Right lung (tissue), 5 donors: ENCODE measurements around the gene DOCK4. TPM values are rescaled to one million over a fixed set of nuclear protein-coding genes. Genes with fewer than 3 reads are reported as not detected.
A peak's percentile ranks its signal among the peaks of the same experiment; 100 is the strongest.

ENCODE experiments used
- DNase-seq, 2 donors: peaks; one replicate each; pipeline ENCODE4 v3.0.0-alpha.2; 2013
- polyA plus RNA-seq, 5 donors: library from polyadenylated mRNA; unstranded; fragments of 120-200 nt; gene quantifications; one replicate each; pipeline versions ENCODE4 v1.2.1 to v1.2.3, GENCODE V29; 2013; ENCODE audit warnings: inconsistent platforms in 1 of 5, low replicate concordance in 1 of 5; ENCODE audit not compliant: insufficient read length in 5 of 5, insufficient read depth in 1 of 5

DOCK4 gene
- polyA plus RNA-seq, 5 donors, result 33.7 to 57.8 (median 51.7) TPM

GRCh38 chr7:112110175-112110574, 96.0 kb downstream of the DOCK4 start:
- DNase-seq, result no peak

GRCh38 chr7:112108981-112109380, 97.2 kb downstream of the DOCK4 start:
- no peak for DNase-seq

GRCh38 chr7:112105584-112106530, 100.3 kb downstream of the DOCK4 start:
- DNase-seq, result no peak

- DNase-seq, result no peak
These were observed 102.1 kb downstream of the DOCK4 start for GRCh38 chr7:112104120-112104519.

GRCh38 chr7:112103246-112103645, 103.0 kb downstream of the DOCK4 start:
- no peak for DNase-seq

GRCh38 chr7:112101201-112101846, 104.9 kb downstream of the DOCK4 start:
- no peak for DNase-seq

GRCh38 chr7:112097524-112097923, 108.7 kb downstream of the DOCK4 start:
- DNase-seq, result no peak

GRCh38 chr7:112093409-112093808, 112.8 kb downstream of the DOCK4 start:
- DNase-seq, result no peak

- no peak for DNase-seq
These were observed 113.3 kb downstream of the DOCK4 start for GRCh38 chr7:112092709-112093395.

- DNase-seq, result no peak
These were observed 113.9 kb downstream of the DOCK4 start for GRCh38 chr7:112092306-112092705.

GRCh38 chr7:112091768-112092167, 114.4 kb downstream of the DOCK4 start:
- no peak for DNase-seq

- no peak for DNase-seq
These were observed 116.6 kb downstream of the DOCK4 start for GRCh38 chr7:112089551-112089950.

GRCh38 chr7:112088484-112089016, 117.6 kb downstream of the DOCK4 start:
- DNase-seq, result no peak

- DNase-seq, result no peak
These were observed 119.5 kb downstream of the DOCK4 start for GRCh38 chr7:112086496-112087254.

GRCh38 chr7:112084520-112084971, 121.7 kb downstream of the DOCK4 start:
- no peak for DNase-seq

GRCh38 chr7:112083776-112084355, 122.3 kb downstream of the DOCK4 start:
- no peak for DNase-seq

GRCh38 chr7:112082306-112082705, 123.9 kb downstream of the DOCK4 start:
- DNase-seq, result no peak

- no peak for DNase-seq
These were observed 124.4 kb downstream of the DOCK4 start for GRCh38 chr7:112081778-112082177.

GRCh38 chr7:112080978-112081377, 125.2 kb downstream of the DOCK4 start:
- no peak for DNase-seq

GRCh38 chr7:112080441-112080840, 125.8 kb downstream of the DOCK4 start:
- DNase-seq, result peak; percentile 63 to 69

- no peak for DNase-seq
These were observed 126.5 kb downstream of the DOCK4 start for GRCh38 chr7:112079673-112080072.
